Spleen (tissue), 7 donors: ENCODE results near the gene MAN1B1.
A peak's percentile ranks its signal among the peaks of the same experiment; 100 is the strongest.

Experiments used
- CTCF ChIP-seq, 11 experiments: fragments of 200-600 bp in 7 of 11; fragments of 450-650 bp in 4 of 11; sonication (generic) in 4 of 11; IDR thresholded peaks in 8 of 11; conservative IDR thresholded peaks in 3 of 11; 1 replicate in 7 of 11; 2 replicates in 4 of 11; pipeline versions ENCODE4 v1.4.0 to v1.8.0; 2016 to 2021; ENCODE audit warnings: antibody characterized with exemption in 11 of 11, inconsistent platforms in 4 of 11, mild to moderate bottlenecking in 1 of 11
- POLR2A ChIP-seq, 3 donors: fragments of 450-650 bp; IDR thresholded peaks; one replicate each; pipeline ENCODE4 v1.5.1; 2017; ENCODE audit warnings: antibody characterized with exemption in 3 of 3, mild to moderate bottlenecking in 1 of 3
- POLR2AphosphoS5 ChIP-seq, 3 donors: sonication (generic); formaldehyde crosslinking; IDR thresholded peaks; one replicate each; pipeline ENCODE4 v1.5.1; 2017; ENCODE audit warnings: antibody characterized with exemption in 3 of 3
- donor health status: DM: no; HTN: no; CAD: no; lungs with moderate emphysema.
- donor health status: DM: no; HTN: no; CAD: no.
- donor health status: DM: no; HTN: no; CAD: no.

DNA sequence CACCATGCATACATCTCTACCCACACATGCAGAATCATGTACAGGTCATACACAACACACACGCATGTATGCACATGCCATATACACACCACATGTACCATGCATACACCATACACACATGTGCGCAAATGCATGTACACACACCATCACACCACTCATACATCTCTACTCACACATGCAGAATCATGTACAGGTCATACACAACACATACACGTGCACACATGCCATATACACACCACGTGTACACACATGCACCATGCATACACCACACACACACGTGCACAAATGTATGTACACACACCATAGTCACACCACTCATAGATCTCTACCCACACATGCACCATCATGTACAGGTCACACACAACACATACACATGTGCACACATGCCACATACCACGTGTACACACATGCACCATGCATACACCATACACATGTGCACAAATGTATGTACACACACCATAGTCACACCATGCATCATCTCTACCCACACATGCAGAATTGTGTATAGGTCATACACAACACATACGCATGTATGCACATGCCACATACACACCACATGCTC, 66.1 kb downstream of the MAN1B1 start:
- TF ChIP-seq CTCF (IDR thresholded peaks at IDR 0.05 in 8 of 11, conservative IDR thresholded peaks at IDR 0.05 in 3 of 11), result peak in 1 of 11 experiments; percentile 7
- TF ChIP-seq POLR2A (IDR thresholded peaks at IDR 0.05), result no peak
- TF ChIP-seq POLR2AphosphoS5 (IDR thresholded peaks at IDR 0.05), result no peak
